HG03066 (cell line): ENCODE results near the gene NPIPB2.

Source experiments
- ATAC-seq: cut with Tn5 transposase; IDR thresholded peaks from one replicate; pipeline ENCODE4 v1.9.1; 2021; ENCODE audit warnings: low read depth; ENCODE audit not compliant: unreplicated experiment

Gene NPIPB2

DNA sequence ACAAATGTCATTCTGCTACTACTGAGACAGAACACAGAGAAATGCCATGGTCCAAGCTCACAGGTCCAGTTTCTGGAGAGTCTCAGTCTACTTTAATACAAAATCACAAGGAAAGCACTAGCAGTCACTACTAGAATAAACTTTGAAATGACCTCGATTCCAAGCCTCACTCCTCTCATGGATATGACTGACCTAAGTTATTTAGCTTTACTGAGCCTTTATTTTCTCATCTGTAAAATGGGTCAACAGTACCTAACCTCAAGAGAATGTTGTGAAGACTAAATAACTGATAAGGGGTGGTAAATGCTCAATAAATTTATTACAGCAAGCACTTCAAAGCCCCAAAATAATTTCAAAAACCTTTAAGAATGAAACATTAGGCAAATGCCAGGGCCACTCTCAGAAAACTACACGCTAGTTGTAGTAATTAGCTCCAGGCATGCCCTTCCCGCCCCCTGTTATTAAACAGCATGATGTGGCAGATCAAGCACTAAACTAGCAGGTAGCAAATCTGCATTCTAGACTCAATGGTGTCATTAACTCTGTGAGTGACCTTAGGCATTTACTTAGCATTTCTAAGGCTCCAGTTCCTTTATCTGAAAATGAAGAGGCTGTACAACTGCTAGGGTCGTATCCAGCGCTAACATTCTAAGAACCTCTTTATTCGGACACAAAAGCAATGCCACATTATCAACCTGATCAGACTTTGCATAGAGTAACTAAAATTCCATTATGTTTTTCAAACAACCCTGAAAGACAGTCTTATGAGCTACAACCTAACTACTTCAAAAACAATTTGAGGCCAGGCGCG, 34.5 kb downstream of the NPIPB2 start:
- ATAC-seq = no peak

DNA sequence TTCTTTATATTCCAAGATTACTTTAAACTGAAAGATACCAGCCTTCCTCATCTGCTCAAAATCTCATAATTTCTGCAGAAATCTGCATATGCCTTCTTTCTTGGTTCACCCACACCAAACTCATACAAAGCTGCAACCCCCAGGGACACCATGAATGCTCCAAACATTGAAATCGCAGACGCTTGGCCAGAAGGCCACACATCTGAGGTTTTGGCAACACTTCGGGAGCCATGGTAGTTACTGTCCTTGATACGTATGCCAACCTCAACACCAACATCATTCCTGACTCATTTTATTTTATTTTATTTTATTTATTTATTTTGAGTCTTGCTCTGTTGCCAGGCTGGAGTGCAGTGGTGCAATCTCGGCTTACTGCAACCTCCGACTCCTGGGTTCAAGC, 37.9 kb downstream of the NPIPB2 start:
- no peak for ATAC-seq

DNA sequence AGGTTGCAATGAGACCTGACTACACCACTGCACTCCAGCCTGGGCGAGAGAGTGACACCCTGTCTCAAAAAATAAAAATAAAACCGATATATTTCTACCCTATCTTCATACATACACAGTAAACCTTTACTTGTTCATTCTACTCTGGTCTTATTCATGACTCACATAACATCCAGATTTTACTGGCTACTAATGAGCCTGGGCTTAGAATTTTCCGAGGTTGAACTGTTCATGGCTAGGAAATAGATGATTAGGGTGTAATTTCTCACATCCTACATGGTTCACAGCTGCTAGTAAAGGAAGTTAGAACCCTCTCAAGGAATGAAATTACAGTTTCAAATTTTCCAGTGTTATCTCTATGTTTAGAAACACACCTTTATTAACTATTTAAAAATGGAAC, 40.8 kb downstream of the NPIPB2 start:
- no peak for ATAC-seq

DNA sequence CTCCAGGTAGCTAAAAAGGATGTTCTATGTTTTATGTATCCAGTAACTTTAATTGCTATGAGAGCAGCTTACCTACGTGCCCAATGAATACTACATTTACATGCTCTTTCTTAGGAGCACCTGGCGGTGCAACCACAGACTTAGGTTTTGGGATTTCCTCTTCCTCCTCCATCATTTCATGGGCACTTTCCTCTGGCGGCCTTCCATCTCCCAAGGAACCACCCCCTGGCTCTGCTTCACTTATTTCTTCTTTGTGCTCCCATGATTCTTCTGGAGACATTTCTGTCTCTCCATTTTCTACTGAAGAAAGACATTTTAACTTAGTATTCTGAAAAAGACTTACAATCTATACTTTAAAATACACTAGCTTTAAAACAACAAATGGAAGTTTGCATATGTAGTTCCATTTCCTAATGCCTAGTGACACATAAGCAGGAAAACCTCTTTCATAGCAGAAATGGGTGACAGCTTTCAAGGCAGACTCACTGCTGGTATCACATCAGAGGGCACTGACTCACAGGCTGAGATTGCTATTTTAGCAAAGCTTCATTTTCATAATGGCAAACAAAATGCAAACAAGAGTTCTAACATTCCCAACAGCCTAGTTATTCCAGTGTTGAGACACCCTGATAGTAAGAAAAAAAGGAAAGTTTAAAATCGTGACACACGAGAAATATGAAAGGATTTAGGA, 45.2 kb downstream of the NPIPB2 start:
- ATAC-seq = no peak

DNA sequence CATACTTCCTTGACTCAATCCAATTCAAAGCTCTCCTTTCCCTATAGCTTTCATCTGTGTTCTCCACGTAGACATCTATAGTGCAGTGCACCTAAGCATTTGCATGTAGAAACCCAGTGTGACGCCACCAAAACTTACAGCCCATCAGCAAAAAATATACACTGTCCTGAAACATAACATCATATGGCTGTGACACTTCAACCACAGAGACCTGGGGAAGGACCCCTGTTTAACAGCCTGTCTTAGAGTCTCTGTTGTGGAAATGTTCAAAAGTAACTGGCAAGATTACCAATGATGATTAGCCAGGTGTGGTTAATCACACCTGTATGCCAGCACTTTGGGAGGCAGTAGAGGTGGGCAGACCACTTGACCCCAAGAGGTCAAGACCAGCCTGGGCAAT, 48.3 kb downstream of the NPIPB2 start:
- ATAC-seq = no peak

- no peak for ATAC-seq
Measured at GRCh38 chr16:11892761-11893160, 49.1 kb downstream of the NPIPB2 start.

DNA sequence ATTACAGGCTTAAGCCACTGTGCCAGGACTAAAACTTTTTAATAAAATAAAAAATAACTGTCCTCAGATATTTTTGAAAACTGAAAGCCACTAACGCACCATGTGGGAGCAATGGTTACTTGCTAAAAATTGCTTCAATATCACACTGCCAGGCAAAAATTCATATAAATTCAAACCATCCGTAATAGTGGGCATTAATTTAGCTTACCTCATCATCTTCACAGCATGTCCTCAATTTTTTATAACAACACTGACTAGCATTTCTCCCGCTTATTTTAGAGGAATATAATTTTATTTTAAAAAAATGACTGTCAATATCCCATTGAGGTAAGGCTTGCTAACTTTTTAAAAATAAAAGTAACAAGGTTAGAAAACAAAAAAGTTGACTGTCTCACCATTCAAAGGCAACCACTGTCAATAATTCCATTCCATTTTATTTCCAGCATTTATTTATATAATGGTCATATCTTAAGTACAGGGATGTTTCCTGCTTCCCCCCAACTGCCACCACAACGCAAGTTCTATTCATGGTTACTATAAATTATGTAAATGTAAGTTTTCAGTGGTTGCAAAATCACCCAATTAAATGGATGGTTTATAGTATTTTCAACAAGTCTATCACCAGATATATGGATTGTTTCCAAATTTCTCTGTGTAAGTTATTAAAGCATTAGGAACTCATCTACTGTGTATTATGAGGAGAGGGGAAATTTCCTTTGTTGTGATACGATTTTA, 51.4 kb downstream of the NPIPB2 start:
- no peak for ATAC-seq

DNA sequence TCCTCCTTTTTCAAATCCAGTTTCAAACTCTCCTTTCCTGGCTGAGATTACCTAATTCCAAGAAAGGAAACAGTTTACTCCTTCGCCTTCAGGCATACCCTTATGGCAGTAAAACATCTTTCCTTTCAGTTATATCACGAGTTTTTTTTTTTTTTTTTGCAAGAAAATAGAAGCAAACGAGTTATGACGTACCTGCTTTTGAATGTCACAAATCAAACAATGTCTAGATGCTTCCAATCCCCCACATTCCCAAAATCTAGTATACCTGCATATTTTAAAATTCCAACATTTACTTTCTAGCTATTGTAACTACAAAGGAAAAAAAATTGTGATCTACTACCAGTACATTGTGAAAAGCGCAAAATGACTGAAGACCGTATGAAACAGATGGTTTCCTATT, 55.0 kb downstream of the NPIPB2 start:
- no peak for ATAC-seq

GRCh38 chr16:11884035-11884434, 57.8 kb downstream of the NPIPB2 start:
- no peak for ATAC-seq

DNA sequence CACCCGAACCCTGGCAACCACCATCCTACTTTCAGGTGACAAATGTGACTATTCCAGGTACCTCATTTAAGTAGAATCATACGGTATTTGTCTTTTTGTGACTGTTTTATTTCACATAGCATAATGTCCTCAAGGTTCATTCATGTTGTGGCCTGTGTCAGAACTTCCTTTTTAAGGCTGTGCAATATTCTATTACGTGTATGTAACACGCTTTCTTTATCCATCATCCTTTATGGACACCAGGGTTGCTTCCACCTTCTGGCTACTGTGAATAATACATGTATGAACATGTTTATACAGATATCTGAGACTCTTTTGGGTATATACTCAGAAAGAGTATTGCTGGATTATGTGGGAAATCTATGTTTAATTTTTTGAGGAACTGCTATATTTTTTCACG, 61.8 kb downstream of the NPIPB2 start:
- ATAC-seq = no peak

DNA sequence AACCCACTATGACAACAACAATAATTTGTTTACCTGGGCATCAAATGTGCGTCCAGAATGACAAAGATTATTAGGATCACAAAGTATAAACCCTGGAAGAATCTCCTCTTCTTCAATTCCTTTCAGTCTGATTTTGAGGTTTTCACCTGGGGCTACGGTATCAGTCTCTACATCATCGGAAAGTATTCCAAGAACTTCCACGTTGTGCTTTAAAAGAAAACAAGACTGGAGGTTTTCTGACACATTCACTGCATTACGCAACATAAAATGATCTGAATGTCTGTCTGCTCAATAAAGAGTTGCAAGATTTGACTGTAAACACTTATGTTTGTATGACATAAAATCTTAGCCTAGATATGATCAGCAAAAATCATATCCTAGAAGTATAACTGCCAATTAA, 64.5 kb downstream of the NPIPB2 start:
- no peak for ATAC-seq
